PC-9 (cell line): Measurements from ENCODE around the gene CNRIP1. TPM values are rescaled to one million over a fixed set of nuclear protein-coding genes. Genes with fewer than 3 reads are reported as not detected.

Experiments used
- BruUV-seq: library from RNA; stranded (reverse); fragments of 400-500 nt; replicated peaks from 2 replicates; lab custom pipeline; 2021; lab: Mats Ljungman, UMichigan
- CTCF ChIA-PET: fragments of 300-600 bp; sonication (Branson Sonifier 250); formaldehyde crosslinking; loops from one replicate; lab custom pipeline; 2022; ENCODE audit warnings: antibody characterized with exemption; lab: Charles Lee
- POLR2A ChIA-PET: fragments of 300-600 bp; sonication (Branson Sonifier 250); formaldehyde crosslinking; loops from one replicate; lab custom pipeline; 2022; ENCODE audit warnings: antibody characterized with exemption; ENCODE audit not compliant: unreplicated experiment; lab: Charles Lee
- DNase-seq, 2 experiments: peaks; one replicate each; pipeline versions ENCODE4 v3.0.0 to v3.0.0-alpha.2; 2015 to 2022; ENCODE audit warnings: mixed read lengths in 1 of 2
- H2AFZ ChIP-seq: fragments of 200-600 bp; sonication (generic); 2 replicates; pipeline ENCODE4 v1.8.1; 2017; ENCODE audit warnings: antibody characterized with exemption
- H3F3A ChIP-seq: fragments of 200-600 bp; sonication (generic); 2 replicates; pipeline ENCODE4 v1.8.1; 2017; ENCODE audit warnings: antibody characterized with exemption, mild to moderate bottlenecking, low read depth; ENCODE audit not compliant: insufficient read depth
- H3K27ac ChIP-seq: fragments of 200-600 bp; sonication (generic); 2 replicates; pipeline ENCODE4 v1.6.1; 2016; ENCODE audit warnings: mixed run types
- H3K27me3 ChIP-seq: fragments of 200-600 bp; sonication (generic); 2 replicates; pipeline ENCODE4 v1.6.1; 2016; ENCODE audit warnings: low read depth, mixed run types; ENCODE audit not compliant: insufficient read depth
- H3K36me3 ChIP-seq: fragments of 200-600 bp; sonication (generic); 2 replicates; pipeline ENCODE4 v1.6.1; 2016; ENCODE audit warnings: low read depth, mixed run types
- H3K4me1 ChIP-seq: fragments of 200-600 bp; sonication (generic); replicated peaks from 2 replicates; pipeline ENCODE4 v1.6.1; 2016; ENCODE audit warnings: mixed run types; ENCODE audit not compliant: insufficient read depth
- H3K4me2 ChIP-seq: fragments of 200-600 bp; sonication (generic); 2 replicates; pipeline ENCODE4 v1.6.1; 2017; ENCODE audit warnings: mixed run types
- H3K4me3 ChIP-seq: fragments of 200-600 bp; sonication (generic); 2 replicates; pipeline ENCODE4 v1.6.1; 2016; ENCODE audit warnings: mixed run types
- H3K79me2 ChIP-seq: fragments of 200-600 bp; sonication (generic); 2 replicates; pipeline ENCODE4 v1.6.1; 2017; ENCODE audit warnings: low read depth, mixed run types
- H3K9me2 ChIP-seq: fragments of 200-600 bp; sonication (generic); 2 replicates; pipeline ENCODE4 v1.8.1; 2017; ENCODE audit warnings: mild to moderate bottlenecking; ENCODE audit not compliant: insufficient read depth
- H3K9me3 ChIP-seq: fragments of 200-600 bp; sonication (generic); 2 replicates; pipeline ENCODE4 v1.8.1; 2016; ENCODE audit warnings: low read depth; ENCODE audit not compliant: insufficient read depth
- H4K20me1 ChIP-seq: fragments of 200-600 bp; sonication (generic); 2 replicates; pipeline ENCODE4 v1.8.1; 2017; ENCODE audit not compliant: insufficient read depth
- EZH2 ChIP-seq: fragments of 200-600 bp; sonication (generic); IDR thresholded peaks from 2 replicates; pipeline ENCODE4 v1.8.0; 2017; ENCODE audit warnings: antibody characterized with exemption, low read depth
- intact Hi-C: fragments of 100-400 bp; cut with micrococcal nuclease; formaldehyde crosslinking; loops from one replicate; pipeline ENCODE4 v1.10.0; 2022; ENCODE audit not compliant: unreplicated experiment
- total RNA-seq: library from RNA; stranded (reverse); gene quantifications from 2 replicates; pipeline ENCODE4 v1.2.3, GENCODE V29; 2021
- TF ChIP-seq, protein P1 (sequence below): fragments of 200-600 bp; sonication (generic); conservative IDR thresholded peaks from 2 replicates; pipeline ENCODE4 v1.6.1; 2017; ENCODE audit warnings: mixed run types, antibody characterized with exemption, mild to moderate bottlenecking, moderate library complexity

Gene CNRIP1
- total RNA-seq, 1 experiment from 2014 or later: not detected

DNA sequence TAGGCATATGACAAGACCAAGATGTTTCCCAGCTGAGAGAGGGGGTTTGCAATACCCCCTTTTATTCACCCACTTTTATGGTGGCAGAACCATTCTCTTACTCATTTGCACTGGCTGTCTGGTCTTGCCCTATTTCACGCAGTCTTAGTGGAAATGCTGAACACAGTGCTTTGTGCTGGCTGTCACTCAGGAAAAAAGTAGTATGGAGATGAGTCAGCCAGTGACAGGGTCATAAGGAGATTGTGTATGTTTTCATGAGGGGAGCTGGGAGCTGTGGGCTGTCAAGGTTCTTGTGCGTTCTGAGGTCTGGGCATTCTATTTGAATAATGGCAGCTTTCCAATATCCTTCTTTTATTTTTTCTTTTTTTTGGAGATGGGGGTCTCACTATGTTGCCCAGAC, 10.9 kb upstream of the CNRIP1 start:
- H3K27ac ChIP-seq: no peak overlapping the region
- H3K4me1 ChIP-seq: peaks cover 9% of the 10 kb centered on the region
- H3K4me2 ChIP-seq: no peak overlapping the region
- DNase-seq: no peak
- no peak overlapping the region for H2AFZ ChIP-seq
- H4K20me1 ChIP-seq: no peaks in the 10 kb centered on the region
- H3K36me3 ChIP-seq: no peaks in the 10 kb centered on the region
- peaks cover 7% of the 10 kb centered on the region for H3K9me3 ChIP-seq
- ChIA-PET POLR2A (no interaction called here), CTCF (no interaction called here)
- no peaks in the 10 kb centered on the region for H3K79me2 ChIP-seq
- H3K9me2 ChIP-seq: no peaks in the 10 kb centered on the region
- BruUV-seq: no TSS peak
- TF ChIP-seq, protein P1, sequence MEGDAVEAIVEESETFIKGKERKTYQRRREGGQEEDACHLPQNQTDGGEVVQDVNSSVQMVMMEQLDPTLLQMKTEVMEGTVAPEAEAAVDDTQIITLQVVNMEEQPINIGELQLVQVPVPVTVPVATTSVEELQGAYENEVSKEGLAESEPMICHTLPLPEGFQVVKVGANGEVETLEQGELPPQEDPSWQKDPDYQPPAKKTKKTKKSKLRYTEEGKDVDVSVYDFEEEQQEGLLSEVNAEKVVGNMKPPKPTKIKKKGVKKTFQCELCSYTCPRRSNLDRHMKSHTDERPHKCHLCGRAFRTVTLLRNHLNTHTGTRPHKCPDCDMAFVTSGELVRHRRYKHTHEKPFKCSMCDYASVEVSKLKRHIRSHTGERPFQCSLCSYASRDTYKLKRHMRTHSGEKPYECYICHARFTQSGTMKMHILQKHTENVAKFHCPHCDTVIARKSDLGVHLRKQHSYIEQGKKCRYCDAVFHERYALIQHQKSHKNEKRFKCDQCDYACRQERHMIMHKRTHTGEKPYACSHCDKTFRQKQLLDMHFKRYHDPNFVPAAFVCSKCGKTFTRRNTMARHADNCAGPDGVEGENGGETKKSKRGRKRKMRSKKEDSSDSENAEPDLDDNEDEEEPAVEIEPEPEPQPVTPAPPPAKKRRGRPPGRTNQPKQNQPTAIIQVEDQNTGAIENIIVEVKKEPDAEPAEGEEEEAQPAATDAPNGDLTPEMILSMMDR: no peak
- no peak for TF ChIP-seq EZH2
- peaks cover 5% of the 10 kb centered on the region; the same call in 1 of the 2 replicates for H3F3A ChIP-seq
- H3K27me3 ChIP-seq: no peaks in the 10 kb centered on the region
- no peak overlapping the region for H3K4me3 ChIP-seq
- intact Hi-C loops: no loop called here

DNA sequence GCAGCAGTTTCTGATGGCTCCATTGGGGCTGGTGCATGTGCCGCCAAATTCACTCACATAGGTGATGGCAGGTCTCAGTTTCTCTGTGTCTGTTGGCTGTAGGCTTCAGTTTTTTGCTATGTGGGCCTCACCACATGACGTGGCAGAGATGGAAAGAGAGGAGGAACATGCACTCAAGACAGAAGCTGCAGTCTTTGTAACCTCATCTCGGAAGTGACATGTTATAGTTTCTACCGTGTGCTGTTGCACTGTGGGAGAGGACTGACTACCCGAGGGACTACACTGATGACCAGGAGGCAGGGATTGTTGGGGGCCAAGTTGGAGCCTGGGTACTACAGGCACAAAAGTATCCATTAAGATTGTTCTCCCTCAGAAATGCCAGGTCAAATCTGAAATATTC, 9.2 kb upstream of the CNRIP1 start:
- no peak overlapping the region for H3K4me3 ChIP-seq

DNA sequence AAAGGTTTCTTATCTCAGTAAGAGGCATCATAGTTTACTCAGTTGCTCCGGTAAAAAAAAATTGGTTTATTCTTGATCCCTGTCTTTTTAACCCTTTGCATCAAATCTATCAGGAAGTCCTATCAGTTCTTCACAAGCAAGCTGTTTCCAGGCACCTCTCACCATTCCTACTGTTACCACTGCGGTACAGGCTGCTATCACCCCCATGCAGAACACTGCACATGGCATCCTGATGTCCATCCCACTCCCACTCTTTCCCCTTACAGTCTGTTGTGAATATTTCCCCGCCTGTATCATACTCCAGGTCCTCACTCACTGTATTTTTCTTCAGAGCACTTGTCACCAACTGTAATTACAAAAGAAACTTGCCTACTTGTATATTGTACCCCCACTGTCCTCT, 5.3 kb upstream of the CNRIP1 start:
- H2AFZ ChIP-seq: no peak overlapping the region
- no peak overlapping the region for H3K4me2 ChIP-seq
- no peak for TF ChIP-seq EZH2
- TF ChIP-seq, protein P1: no peak
- DNase-seq: no peak
- ChIA-PET POLR2A (no interaction called here), CTCF (no interaction called here)
- no peaks in the 10 kb centered on the region for H3K9me3 ChIP-seq
- no peaks in the 10 kb centered on the region for H3K79me2 ChIP-seq
- H3K27ac ChIP-seq: no peak overlapping the region
- H4K20me1 ChIP-seq: no peaks in the 10 kb centered on the region
- no peaks in the 10 kb centered on the region for H3K9me2 ChIP-seq
- H3K4me1 ChIP-seq: no peaks in the 10 kb centered on the region
- H3F3A ChIP-seq: no peaks in the 10 kb centered on the region
- intact Hi-C loops: no loop called here
- no peak overlapping the region for H3K4me3 ChIP-seq
- H3K27me3 ChIP-seq: no peaks in the 10 kb centered on the region
- H3K36me3 ChIP-seq: no peaks in the 10 kb centered on the region
- no TSS peak for BruUV-seq

More for the DNA sequence above, 9.2 kb upstream of the CNRIP1 start:
- Histone ChIP-seq H3F3A (no peaks in the 10 kb centered on the region), H3K9me2 (no peaks in the 10 kb centered on the region), H3K4me2 (no peak overlapping the region), H4K20me1 (no peaks in the 10 kb centered on the region), H3K79me2 (no peaks in the 10 kb centered on the region), H3K27ac (no peak overlapping the region), H2AFZ (peak overlapping the region; percentile 36; the same call in 1 of the 2 replicates), H3K4me1 (no peaks in the 10 kb centered on the region), H3K27me3 (no peaks in the 10 kb centered on the region), H3K36me3 (no peaks in the 10 kb centered on the region), H3K9me3 (no peaks in the 10 kb centered on the region)
- BruUV-seq: no TSS peak
- TF ChIP-seq, protein P1: no peak
- TF ChIP-seq EZH2: no peak
- no peak for DNase-seq
- intact Hi-C loops: no loop called here
- CTCF ChIA-PET: no interaction called here
- POLR2A ChIA-PET: no interaction called here
